DND-41 (cell line): ENCODE results near the gene LEAP2.
"Not testable (repeated sequence)": the region's sequence is repeated elsewhere in the genome, so short reads cannot be mapped to it uniquely, and the experiment has no call there.

ENCODE experiments used
- CTCF ChIP-seq: IDR thresholded peaks from 2 replicates; pipeline ENCODE4 v1.5.1; 2012; ENCODE audit warnings: borderline replicate concordance, low read length, moderate library complexity, mild to moderate bottlenecking; ENCODE audit not compliant: poor library complexity, severe bottlenecking; ENCODE audit errors: extremely low read depth
- EZH2 ChIP-seq: IDR thresholded peaks from 3 replicates; pipeline ENCODE4 v1.6.1; 2012; ENCODE audit warnings: borderline replicate concordance, low read depth, mild to moderate bottlenecking, moderate library complexity, low read length, inconsistent platforms; ENCODE audit not compliant: severe bottlenecking

- not testable (repeated sequence) for TF ChIP-seq CTCF, EZH2
Measured at GRCh38 chr5:132854992-132855391, 18.5 kb upstream of the LEAP2 start.
